HG02884 (cell line): ENCODE data around the gene HNRNPH3.
A peak's percentile ranks its signal among the peaks of the same experiment; 100 is the strongest.
"Not testable (repeated sequence)": the region's sequence is repeated elsewhere in the genome, so short reads cannot be mapped to it uniquely, and the experiment has no call there.

ENCODE experiments used
- ATAC-seq: cut with Tn5 transposase; IDR thresholded peaks from one replicate; pipeline ENCODE4 v1.9.1; 2021; ENCODE audit warnings: mild to moderate bottlenecking, moderate library complexity; ENCODE audit not compliant: unreplicated experiment

The HNRNPH3 gene, protein sequence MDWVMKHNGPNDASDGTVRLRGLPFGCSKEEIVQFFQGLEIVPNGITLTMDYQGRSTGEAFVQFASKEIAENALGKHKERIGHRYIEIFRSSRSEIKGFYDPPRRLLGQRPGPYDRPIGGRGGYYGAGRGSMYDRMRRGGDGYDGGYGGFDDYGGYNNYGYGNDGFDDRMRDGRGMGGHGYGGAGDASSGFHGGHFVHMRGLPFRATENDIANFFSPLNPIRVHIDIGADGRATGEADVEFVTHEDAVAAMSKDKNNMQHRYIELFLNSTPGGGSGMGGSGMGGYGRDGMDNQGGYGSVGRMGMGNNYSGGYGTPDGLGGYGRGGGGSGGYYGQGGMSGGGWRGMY

DNA sequence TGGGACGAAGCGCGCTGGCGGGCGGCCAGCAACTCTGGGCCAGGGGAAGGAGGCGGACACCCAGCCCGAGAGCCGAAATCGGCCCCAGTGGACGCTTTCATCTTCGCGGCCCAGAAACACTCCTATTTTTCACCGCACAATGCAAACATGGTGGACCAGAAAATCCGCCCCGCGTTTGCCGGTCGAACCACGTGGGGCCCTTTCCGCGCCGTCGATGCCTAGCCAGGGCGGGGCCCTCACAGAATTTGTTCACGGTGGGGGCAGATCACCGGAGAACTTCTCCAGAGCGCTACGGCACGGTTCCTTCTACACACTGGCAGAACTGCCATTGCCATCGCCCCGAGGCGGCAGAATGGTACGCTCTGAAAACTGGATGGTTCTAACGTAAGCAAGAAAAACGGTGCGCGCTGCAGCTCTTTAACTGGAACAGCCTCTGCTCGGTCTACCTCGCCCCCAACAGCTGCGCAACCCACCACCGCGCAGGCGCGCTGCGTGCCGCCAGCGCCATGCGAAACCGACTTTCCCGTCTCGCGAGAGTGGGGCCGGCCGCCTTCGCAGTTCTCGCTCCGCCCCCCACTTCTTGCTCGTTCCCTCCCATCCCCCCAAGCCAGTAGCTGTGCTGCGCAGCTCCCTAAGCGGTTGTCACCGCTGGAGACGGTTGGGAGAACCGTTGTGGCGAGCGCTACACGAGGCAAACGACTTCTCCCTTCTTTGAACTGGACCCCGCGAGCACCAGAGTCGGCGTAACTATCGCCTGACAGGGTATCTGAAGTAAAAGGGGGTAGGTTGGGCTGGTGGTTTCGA is at the start of gene HNRNPH3:
Gene HNRNPH3 (plus strand): TSS at position 610 of the 804 bp plus-strand sequence. CDS start 5,158 bp downstream, outside the sequence.
- ATAC-seq = peak; percentile 77

GRCh38 chr10:68284062-68285001 is 47.5 kb upstream of the HNRNPH3 start:
- ATAC-seq = no peak

- no peak for ATAC-seq
These were observed 43.1 kb upstream of the HNRNPH3 start for GRCh38 chr10:68288717-68289116.

GRCh38 chr10:68290736-68291135 is 41.1 kb upstream of the HNRNPH3 start:
- no peak for ATAC-seq

GRCh38 chr10:68296843-68297663 is 34.8 kb upstream of the HNRNPH3 start:
- ATAC-seq = no peak

DNA sequence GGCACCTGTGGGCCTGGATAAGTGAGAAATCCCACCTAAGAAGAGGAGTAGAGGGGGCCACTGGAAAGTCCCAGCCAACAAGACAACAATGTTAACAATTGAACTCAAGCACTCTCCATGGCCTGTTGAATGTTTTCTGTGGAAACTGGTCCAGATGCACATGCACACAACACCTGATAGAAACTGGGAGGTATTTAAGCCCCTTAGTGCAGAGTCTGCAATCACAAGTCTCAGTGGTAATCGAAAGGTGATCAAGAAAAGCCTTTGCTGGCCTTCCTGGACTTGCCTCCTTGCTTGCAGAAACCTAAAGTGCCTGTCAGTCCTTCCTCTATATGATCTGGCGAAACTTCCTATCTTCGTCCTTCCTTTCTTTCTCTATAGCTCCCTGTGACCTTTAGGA is 30.6 kb upstream of the HNRNPH3 start:
- no peak for ATAC-seq

DNA sequence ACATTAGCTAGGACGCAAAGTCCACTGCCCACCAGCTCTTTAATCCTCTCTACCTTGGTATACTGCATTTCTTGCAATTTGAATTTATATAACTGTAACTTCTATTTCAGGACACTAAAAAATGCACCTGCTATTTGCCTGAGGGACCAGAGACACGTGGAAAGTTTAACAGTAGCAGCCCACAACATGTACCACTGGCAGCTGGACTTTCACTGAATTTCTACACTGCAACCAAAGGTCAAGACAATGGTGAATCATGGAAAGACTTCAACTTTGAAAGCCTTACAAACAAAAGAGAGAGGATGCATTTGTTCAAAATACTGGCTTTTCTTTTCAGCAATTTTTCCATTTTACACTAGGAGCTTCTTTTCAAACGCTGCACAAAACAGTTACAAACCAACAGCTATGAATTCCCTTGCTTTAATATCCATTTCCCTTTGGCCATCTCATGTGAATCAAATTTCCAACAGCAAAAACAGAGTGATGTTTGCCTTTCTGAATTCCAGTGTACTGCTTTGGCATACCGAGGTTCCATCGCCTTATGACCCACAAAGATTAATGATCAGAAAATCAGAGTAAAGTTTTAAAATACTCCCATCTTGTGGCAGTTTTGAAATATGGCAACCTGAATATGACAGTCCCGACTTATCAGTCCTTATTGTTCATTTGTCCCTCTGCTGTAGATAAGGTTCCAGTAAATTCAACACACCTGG is 29.9 kb upstream of the HNRNPH3 start:
- ATAC-seq = peak; percentile 54

- no peak for ATAC-seq
These were observed 29.4 kb upstream of the HNRNPH3 start for GRCh38 chr10:68302503-68302823.

DNA sequence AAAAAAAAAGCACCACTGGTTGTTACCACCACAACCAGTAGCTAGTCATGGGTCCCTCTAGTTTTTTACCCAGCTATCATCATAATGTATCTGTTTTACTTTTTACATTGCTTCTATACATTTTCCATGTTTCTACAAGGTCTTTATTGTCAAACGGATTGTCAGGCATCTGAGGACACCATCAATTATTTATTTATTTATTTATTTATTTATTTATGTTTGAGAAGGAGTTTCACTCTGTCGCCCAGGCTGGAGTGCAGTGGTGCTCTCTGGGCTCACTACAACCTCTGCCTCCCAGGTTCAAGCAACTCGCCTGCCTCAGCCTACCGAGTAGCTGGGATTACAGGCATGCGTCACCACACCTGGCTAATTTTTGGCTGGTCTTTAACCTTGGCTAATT is 29.0 kb upstream of the HNRNPH3 start:
- ATAC-seq = no peak

- no peak for ATAC-seq
These were observed 27.9 kb upstream of the HNRNPH3 start for GRCh38 chr10:68303849-68304412.

DNA sequence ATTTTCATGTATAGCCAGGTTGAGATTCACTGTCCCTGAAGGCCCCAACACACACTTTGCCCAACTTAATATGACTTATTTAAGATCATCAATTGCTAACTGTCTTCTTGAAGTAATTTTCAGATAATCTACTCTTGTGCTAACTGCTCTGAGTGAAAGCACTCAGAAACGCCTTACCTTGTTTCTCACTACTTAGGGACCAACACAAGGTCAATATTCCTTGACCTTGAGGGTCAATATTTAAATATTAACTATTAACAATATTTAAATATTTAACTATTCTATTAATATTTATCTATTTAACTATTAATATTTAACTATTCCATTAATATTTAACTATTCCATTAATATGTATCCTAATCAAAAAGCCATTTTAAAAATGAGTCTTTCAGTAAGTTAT is 26.0 kb upstream of the HNRNPH3 start:
- ATAC-seq = no peak

DNA sequence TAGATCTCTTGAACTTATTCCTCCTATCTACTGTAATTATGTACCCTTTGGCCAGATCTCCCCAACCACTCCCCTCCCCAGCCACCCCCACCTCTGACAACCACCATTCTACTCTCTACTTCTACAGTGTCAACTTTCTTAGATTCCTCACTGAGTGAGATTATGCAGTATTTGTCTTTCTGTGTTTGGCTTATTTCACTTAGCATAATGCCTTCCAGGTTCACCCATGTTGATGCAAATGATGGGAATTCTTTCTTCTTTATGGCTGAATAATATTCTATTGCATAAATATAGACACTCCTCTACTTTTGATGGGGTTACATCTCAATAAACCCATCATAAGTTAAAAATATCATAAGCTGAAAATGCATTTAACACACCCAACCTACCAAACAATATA is 21.3 kb upstream of the HNRNPH3 start:
- no peak for ATAC-seq

DNA sequence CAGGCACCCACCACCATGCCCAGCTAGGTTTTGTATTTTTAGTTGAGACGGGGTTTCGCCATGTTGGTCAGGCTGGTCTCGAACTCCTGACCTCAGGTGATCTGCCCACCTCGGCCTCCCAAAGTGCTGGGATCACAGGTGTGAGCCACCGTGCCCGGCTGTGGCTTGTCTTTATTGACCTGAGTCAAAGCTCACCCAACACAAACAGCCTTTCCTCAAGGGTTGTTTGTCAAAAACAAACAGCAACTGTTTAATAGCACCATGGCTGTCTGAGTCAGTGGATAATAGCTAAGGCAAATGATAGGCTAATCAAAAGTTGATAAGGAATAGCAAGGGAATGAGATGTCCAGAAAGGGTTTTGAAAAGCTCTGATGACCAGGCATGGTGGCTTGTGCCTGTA is 16.9 kb upstream of the HNRNPH3 start:
- ATAC-seq = not testable (repeated sequence)

- ATAC-seq = no peak
These were observed 16.3 kb upstream of the HNRNPH3 start for GRCh38 chr10:68315582-68315981.

DNA sequence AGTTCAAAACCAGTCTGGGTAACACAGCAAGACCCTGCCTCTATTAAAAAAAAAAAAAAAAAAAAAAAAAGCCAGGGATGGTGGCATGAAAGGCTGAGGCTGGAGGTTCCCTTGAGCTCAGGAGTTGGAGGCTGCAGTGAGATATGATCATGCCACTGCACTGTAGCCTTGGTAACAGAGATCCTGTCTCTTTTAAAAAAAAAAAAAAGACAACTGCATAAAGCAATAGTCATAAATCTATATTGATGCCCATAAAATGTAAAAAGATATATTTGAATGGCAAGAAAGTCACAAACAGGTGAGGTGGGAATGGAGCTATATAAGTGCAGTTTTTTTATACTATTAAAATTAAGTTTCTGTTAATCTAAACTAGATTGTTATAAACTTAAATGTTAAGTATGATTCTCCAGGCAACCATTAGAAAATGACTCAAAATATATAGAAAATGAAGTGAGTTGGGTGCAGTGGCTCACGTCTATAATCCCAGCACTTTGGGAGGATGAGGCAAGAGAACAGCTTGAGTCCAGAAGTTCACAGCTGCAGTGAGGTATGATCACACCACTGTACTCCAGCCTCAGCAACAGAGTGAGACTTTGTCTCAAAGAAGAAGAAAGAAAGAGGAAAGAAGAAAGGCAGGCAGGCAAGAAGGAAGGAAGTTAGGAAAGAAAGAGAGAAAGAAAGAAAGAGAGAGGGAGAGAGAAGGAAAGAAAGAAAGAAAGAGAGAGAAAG is 13.4 kb upstream of the HNRNPH3 start:
- no peak for ATAC-seq

- not testable (repeated sequence) for ATAC-seq
These were observed 7.5 kb upstream of the HNRNPH3 start for GRCh38 chr10:68324396-68324795.

DNA sequence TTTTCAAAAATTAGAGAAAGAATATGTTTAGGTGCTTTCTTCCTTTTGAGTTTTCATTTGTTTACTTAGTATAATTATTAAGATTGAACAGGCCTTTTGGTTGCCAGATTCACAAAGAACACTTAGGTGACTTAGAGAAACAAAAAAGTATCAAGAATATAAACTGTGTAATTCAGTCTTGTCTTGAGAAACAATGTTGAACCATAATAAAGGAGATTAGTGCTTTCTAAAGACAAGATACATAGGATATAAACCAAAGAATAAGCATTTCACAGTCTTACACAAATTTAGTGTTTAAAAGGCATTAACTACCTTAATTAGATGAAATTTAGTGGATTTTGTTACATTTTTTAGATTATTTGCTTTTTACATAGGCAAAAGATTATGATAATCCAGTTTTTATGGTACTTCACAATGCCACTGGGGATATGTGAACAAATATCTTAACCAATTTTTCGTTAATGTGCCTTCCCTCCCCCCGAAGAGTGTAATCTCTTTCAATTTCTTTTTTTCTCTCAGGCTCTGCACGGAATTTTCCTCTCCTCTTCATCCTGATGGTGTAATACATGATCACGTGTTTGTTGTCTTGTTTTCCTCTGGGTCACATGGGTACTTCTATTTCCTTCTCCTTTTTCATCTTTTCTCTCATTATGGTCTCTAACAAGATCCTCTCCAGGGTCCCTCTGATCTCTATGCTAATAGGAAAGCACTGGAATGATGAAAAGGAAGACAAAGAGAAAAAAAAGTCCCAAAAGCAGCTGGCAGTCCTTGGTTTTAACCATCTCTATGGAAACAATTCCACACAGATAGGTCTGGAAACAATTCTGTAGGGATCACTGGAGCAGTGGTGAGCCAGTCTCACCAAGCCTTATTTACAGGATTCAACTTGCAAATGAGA is 3.7 kb upstream of the HNRNPH3 start:
- no peak for ATAC-seq

- no peak for ATAC-seq
These were observed 2.4 kb upstream of the HNRNPH3 start for GRCh38 chr10:68329506-68329861.
